ENCODE data around the gene RAB5IF. TPM values are rescaled to one million over a fixed set of nuclear protein-coding genes. Genes with fewer than 3 reads are reported as not detected.

The RAB5IF gene
- total RNA-seq, 5 donors from 2014 or later (not counting 1 experiment from before 2014, with no cell fraction given), result 53.6 to 72.2 (median 59.9) TPM

- Histone ChIP-seq H3K27me3 (replicated peaks in 1 of 2; ENCODE audit: control insufficient read depth in 2 of 2, extremely low read depth in 1 of 2, insufficient read depth in 2 of 2, low read length in 1 of 2) (no peaks in the 10 kb centered on the region), H3K27ac (ENCODE audit: low read length) (no peak overlapping the region), H3K9me3 (no peaks in the 10 kb centered on the region), H3K4me1 (ENCODE audit: control insufficient read depth in 1 of 2, extremely low read depth in 1 of 2, insufficient read depth in 2 of 2, low read length in 2 of 2) (peaks cover 10 to 11% of the 10 kb centered on the region in 2 experiments), H3K4me3 (ENCODE audit: control insufficient read depth in 1 of 2, extremely low read depth in 1 of 2, low read length in 1 of 2) (no peak overlapping the region), H3K36me3 (ENCODE audit: control insufficient read depth in 2 of 2, extremely low read depth in 1 of 2, insufficient read depth in 1 of 2, low read length in 1 of 2) (peaks cover 2 to 17% of the 10 kb centered on the region in 2 donors)
- Mint-ChIP-seq H3K27ac (no peak overlapping the region), H3K4me1 (peaks cover 18 to 23% (median 22%) of the 10 kb centered on the region in 3 donors), H3K4me3 (no peak overlapping the region), H3K27me3 (no peaks in the 10 kb centered on the region), H3K36me3 (peaks cover 31% of the 10 kb centered on the region), H3K9me3 (no peaks in the 10 kb centered on the region)
- POLR2A ChIA-PET, result no interaction called here
- no peak for ATAC-seq (replicated peaks in 1 of 4)
- 100% methylated on average over 2 of the region's 3 CpGs for whole genome bisulfite sequencing (ENCODE audit: insufficient coverage)
- CTCF ChIA-PET, result interaction anchor here in 1 of 2 donors (0.5 kb wide), 1 partner anchor 33 kb away, joined by 3 read pairs; no protein-coding TSS in a partner anchor
- DNase-seq, result no peak
These were observed 49.4 kb downstream of the RAB5IF start for GRCh38 chr20:36655004-36655403.

GRCh38 chr20:36656733-36657132, 51.2 kb downstream of the RAB5IF start:
- Histone ChIP-seq H3K27me3 (replicated peaks in 1 of 2; ENCODE audit: control insufficient read depth in 2 of 2, extremely low read depth in 1 of 2, insufficient read depth in 2 of 2, low read length in 1 of 2) (no peaks in the 10 kb centered on the region), H3K4me1 (ENCODE audit: control insufficient read depth in 1 of 2, extremely low read depth in 1 of 2, insufficient read depth in 2 of 2, low read length in 2 of 2) (peaks cover 10 to 11% of the 10 kb centered on the region in 2 experiments), H3K27ac (ENCODE audit: low read length) (no peak overlapping the region), H3K36me3 (ENCODE audit: control insufficient read depth in 2 of 2, extremely low read depth in 1 of 2, insufficient read depth in 1 of 2, low read length in 1 of 2) (peaks cover 0 to 17% of the 10 kb centered on the region in 2 donors), H3K9me3 (no peaks in the 10 kb centered on the region), H3K4me3 (ENCODE audit: control insufficient read depth in 1 of 2, extremely low read depth in 1 of 2, low read length in 1 of 2) (no peak overlapping the region)
- peaks cover 36% of the 10 kb centered on the region for H3K36me3 Mint-ChIP-seq
- ChIA-PET POLR2A (interaction anchor here (0.6 kb wide), 2 partner anchors 587 to 1379 kb away, joined by 3 read pairs; partner anchors contain the start of gene MMP24OS (in 1 of the 2)), CTCF (interaction anchor here in 1 of 2 donors (0.7 kb wide), 1 partner anchor 51 kb away, joined by 7 read pairs; no protein-coding TSS in a partner anchor)
- ATAC-seq (replicated peaks in 1 of 4) (no peak), DNase-seq (no peak)
- no peak overlapping the region for H3K27ac Mint-ChIP-seq
- no peaks in the 10 kb centered on the region for H3K9me3 Mint-ChIP-seq
- H3K27me3 Mint-ChIP-seq, result no peaks in the 10 kb centered on the region
- H3K4me3 Mint-ChIP-seq, result no peak overlapping the region
- WGBS (ENCODE audit: insufficient coverage), result 93% methylated on average over 3 of the region's 4 CpGs
- peaks cover 18 to 23% (median 22%) of the 10 kb centered on the region in 3 donors for H3K4me1 Mint-ChIP-seq

GRCh38 chr20:36658300-36658699, 52.7 kb downstream of the RAB5IF start:
- peaks cover 0 to 10% of the 10 kb centered on the region in 2 donors for H3K36me3 ChIP-seq (ENCODE audit: control insufficient read depth in 2 of 2, extremely low read depth in 1 of 2, insufficient read depth in 1 of 2, low read length in 1 of 2)
- no peaks in the 10 kb centered on the region for H3K27me3 Mint-ChIP-seq
- peaks cover 10 to 11% of the 10 kb centered on the region in 2 experiments for H3K4me1 ChIP-seq (ENCODE audit: control insufficient read depth in 1 of 2, extremely low read depth in 1 of 2, insufficient read depth in 2 of 2, low read length in 2 of 2)
- ChIA-PET CTCF (interaction anchor here in 1 of 2 donors (0.6 to 1.2 kb wide), 2 partner anchors 13 to 34 kb away, joined by 3 read pairs; no protein-coding TSS in a partner anchor), POLR2A (interaction anchor here in 1 of 2 donors (0.6 kb wide), 1 partner anchor 11 kb away, joined by 11 read pairs; no protein-coding TSS in a partner anchor)
- H3K9me3 ChIP-seq, result no peaks in the 10 kb centered on the region
- H3K4me3 ChIP-seq (ENCODE audit: control insufficient read depth in 1 of 2, extremely low read depth in 1 of 2, low read length in 1 of 2), result peak overlapping the region in 1 of 2 donors; percentile 8
- H3K27me3 ChIP-seq (replicated peaks in 1 of 2; ENCODE audit: control insufficient read depth in 2 of 2, extremely low read depth in 1 of 2, insufficient read depth in 2 of 2, low read length in 1 of 2), result no peaks in the 10 kb centered on the region
- no peaks in the 10 kb centered on the region for H3K9me3 Mint-ChIP-seq
- no CpG with 5 or more reads among the region's 3 CpGs for WGBS (ENCODE audit: insufficient coverage)
- peaks cover 24% of the 10 kb centered on the region for H3K36me3 Mint-ChIP-seq
- peak; percentile 64 to 90 (median 83) for ATAC-seq (replicated peaks in 1 of 4)
- no peak overlapping the region for H3K27ac ChIP-seq (ENCODE audit: low read length)
- peak overlapping the region; percentile 41 to 67 (median 43) for H3K4me3 Mint-ChIP-seq
- peaks cover 18 to 23% (median 22%) of the 10 kb centered on the region in 3 donors for H3K4me1 Mint-ChIP-seq
- peak in 1 of 35 experiments; percentile 54 for DNase-seq
- H3K27ac Mint-ChIP-seq, result peak overlapping the region; percentile 7 to 60

Other genes with a start within 250 kb of the RAB5IF start
- 1 to 10 TPM in 4 of 5 donors, not detected in 1; 1.3 to 2.8 (median 1.7) TPM for gene MYL9, start 64.3 kb upstream of the RAB5IF start, total RNA-seq
- 10 to 100 TPM; 31.2 to 39.7 (median 35.6) TPM for gene TGIF2, start 32.2 kb upstream of the RAB5IF start, total RNA-seq
- 10 to 100 TPM; 26.2 to 46.0 (median 28.8) TPM for gene SLA2, start 40.4 kb downstream of the RAB5IF start, total RNA-seq
- gene NDRG3, start 140.3 kb downstream of the RAB5IF start, total RNA-seq, result 10 to 100 TPM; 25.8 to 29.5 (median 28.3) TPM
- 10 to 100 TPM; 10.1 to 13.6 (median 11.1) TPM for gene DSN1, start 168.0 kb downstream of the RAB5IF start, total RNA-seq

All from T-cell (primary cell).